Measurements from ENCODE around the gene RSAD2. TPM values are rescaled to one million over a fixed set of nuclear protein-coding genes. Genes with fewer than 3 reads are reported as not detected.
A peak's percentile ranks its signal among the peaks of the same experiment; 100 is the strongest.

Gene RSAD2
- total and polyA plus RNA-seq, 9 of the 15 experiments (the other 6 are each of a cell fraction or from before 2014, with no cell fraction given), result 0.15 to 1.4 (median 0.28) TPM

DNA sequence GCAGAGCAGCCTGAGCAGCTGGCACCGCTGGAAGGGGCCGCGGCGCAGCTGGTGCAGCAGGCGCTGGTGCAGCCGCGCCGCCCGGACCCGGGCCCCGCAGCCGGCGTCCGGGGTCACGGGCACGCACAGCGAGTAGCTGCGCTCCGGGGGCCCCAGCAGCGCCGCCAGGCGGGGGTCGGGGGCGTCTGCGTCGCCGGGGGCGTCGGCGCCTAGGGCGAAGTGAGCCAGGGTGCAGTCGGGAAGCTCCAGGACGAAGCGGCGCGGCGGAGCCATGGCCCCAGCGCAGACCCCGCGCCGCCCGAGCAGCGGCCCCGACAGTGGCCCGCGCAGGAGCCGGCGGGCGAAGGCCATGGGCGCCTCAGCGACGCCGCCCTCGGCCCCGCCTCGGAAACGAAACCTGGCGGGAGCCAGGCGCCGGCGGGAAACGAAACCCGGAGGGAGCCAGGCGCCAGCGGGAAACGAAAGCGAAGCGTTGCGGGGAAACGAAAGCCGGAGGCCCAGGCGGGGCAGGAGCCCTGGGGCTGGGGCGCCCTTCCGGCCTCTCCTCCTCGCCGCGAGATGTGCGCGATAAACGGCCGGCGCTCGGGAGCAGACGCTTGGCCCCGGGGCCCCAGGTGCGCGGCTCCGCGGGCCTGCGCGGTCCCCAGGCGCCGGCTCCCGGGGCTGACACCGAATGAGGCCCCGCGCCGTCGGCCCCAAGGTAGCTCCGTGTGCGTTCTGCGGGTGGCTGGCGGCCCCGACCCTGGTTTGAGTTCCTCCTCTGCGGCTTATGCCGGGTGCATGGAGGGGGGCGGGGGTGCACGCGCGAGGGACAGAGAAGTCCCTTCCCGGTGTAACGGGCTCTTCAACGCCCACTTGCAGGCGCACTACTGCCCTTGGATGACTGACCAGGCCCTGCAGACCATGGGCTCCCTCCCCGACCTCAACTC is 12.0 kb upstream of the RSAD2 start, which contains the start of gene CMPK2 (continued):
- TF ChIP-seq AFF4 (CRISPR knock-in tag; IDR thresholded peaks at IDR 0.05) (no peak), FOXP1 (CRISPR knock-in tag; IDR thresholded peaks at IDR 0.05) (peak; percentile 89), E2F8 (IDR thresholded peaks at IDR 0.05; ENCODE audit: low read depth, partially characterized antibody) (no peak), SMAD4 (CRISPR knock-in tag; conservative IDR thresholded peaks at IDR 0.05) (peak; percentile 96), NBN (IDR thresholded peaks at IDR 0.05; ENCODE audit: low read depth) (no peak), ZNF707 (CRISPR knock-in tag; conservative IDR thresholded peaks at IDR 0.05) (no peak), ZNF133 (CRISPR knock-in tag; IDR thresholded peaks at IDR 0.05) (no peak), ZNF586 (CRISPR knock-in tag; conservative IDR thresholded peaks at IDR 0.05) (no peak), KHSRP (IDR thresholded peaks at IDR 0.05) (no peak), ZNF253 (CRISPR knock-in tag; conservative IDR thresholded peaks at IDR 0.05) (no peak), ZKSCAN1 (IDR thresholded peaks at IDR 0.05; ENCODE audit: low read depth, low read length) (no peak), TEAD2 (tag; IDR thresholded peaks at IDR 0.05) (no peak)
- TF ChIP-seq, protein P1, sequence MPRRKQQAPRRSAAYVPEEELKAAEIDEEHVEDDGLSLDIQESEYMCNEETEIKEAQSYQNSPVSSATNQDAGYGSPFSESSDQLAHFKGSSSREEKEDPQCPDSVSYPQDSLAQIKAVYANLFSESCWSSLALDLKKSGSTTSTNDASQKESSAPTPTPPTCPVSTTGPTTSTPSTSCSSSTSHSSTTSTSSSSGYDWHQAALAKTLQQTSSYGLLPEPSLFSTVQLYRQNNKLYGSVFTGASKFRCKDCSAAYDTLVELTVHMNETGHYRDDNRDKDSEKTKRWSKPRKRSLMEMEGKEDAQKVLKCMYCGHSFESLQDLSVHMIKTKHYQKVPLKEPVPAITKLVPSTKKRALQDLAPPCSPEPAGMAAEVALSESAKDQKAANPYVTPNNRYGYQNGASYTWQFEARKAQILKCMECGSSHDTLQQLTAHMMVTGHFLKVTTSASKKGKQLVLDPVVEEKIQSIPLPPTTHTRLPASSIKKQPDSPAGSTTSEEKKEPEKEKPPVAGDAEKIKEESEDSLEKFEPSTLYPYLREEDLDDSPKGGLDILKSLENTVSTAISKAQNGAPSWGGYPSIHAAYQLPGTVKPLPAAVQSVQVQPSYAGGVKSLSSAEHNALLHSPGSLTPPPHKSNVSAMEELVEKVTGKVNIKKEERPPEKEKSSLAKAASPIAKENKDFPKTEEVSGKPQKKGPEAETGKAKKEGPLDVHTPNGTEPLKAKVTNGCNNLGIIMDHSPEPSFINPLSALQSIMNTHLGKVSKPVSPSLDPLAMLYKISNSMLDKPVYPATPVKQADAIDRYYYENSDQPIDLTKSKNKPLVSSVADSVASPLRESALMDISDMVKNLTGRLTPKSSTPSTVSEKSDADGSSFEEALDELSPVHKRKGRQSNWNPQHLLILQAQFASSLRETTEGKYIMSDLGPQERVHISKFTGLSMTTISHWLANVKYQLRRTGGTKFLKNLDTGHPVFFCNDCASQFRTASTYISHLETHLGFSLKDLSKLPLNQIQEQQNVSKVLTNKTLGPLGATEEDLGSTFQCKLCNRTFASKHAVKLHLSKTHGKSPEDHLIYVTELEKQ (CRISPR knock-in tag; IDR thresholded peaks at IDR 0.05), result no peak
